HepG2 (cell line): ENCODE results near the gene JTB. TPM values are rescaled to one million over a fixed set of nuclear protein-coding genes. Genes with fewer than 3 reads are reported as not detected.

Experiments
- ARNTL ChIP-seq: sonication (generic); formaldehyde crosslinking; IDR thresholded peaks from 2 replicates; pipeline ENCODE4 v1.4.0; 2020; ENCODE audit warnings: mild to moderate bottlenecking, missing genetic modification reagents
- CSRNP1 ChIP-seq: sonication (generic); formaldehyde crosslinking; IDR thresholded peaks from 2 replicates; pipeline ENCODE4 v1.8.1; 2023; ENCODE audit warnings: mild to moderate bottlenecking, missing genetic modification reagents
- FOXK2 ChIP-seq: fragments of 450-650 bp; IDR thresholded peaks from 2 replicates; pipeline ENCODE4 v1.6.1; 2016
- HCFC1 ChIP-seq: fragments of 150-350 bp; IDR thresholded peaks from 2 replicates; pipeline ENCODE4 v1.6.1; 2014; ENCODE audit warnings: low read depth, low read length
- MED1 ChIP-seq: sonication (generic); formaldehyde crosslinking; IDR thresholded peaks from 2 replicates; pipeline ENCODE4 v1.4.0; 2020; ENCODE audit warnings: missing genetic modification reagents
- MZF1 ChIP-seq: sonication (generic); formaldehyde crosslinking; IDR thresholded peaks from 2 replicates; pipeline ENCODE4 v1.8.1; 2023; ENCODE audit warnings: mild to moderate bottlenecking, missing genetic modification reagents, borderline replicate concordance
- PAWR ChIP-seq: sonication (generic); formaldehyde crosslinking; IDR thresholded peaks from 2 replicates; pipeline ENCODE4 v1.4.0; 2020; ENCODE audit warnings: missing genetic modification reagents, mild to moderate bottlenecking, borderline replicate concordance
- PRMT3 ChIP-seq: sonication (generic); formaldehyde crosslinking; IDR thresholded peaks from 2 replicates; pipeline ENCODE4 v1.8.1; 2022; ENCODE audit warnings: low read depth, mild to moderate bottlenecking, moderate library complexity, missing genetic modification reagents, borderline replicate concordance
- RXRA ChIP-seq: sonication (generic); formaldehyde crosslinking; IDR thresholded peaks from 2 replicates; pipeline ENCODE4 v1.5.1; 2020; ENCODE audit warnings: missing genetic modification reagents
- SP5 ChIP-seq: IDR thresholded peaks from 2 replicates; pipeline ENCODE4 v1.6.1; 2016; ENCODE audit warnings: low read depth, borderline replicate concordance
- TCF12 ChIP-seq, 2 experiments: fragments of 450-650 bp in 1 of 2; sonication (generic) in 1 of 2; formaldehyde crosslinking in 1 of 2; IDR thresholded peaks; 2 replicates each; pipeline versions ENCODE4 v1.6.1 to v1.8.0; 2017 to 2022; ENCODE audit warnings: antibody characterized with exemption in 1 of 2, mild to moderate bottlenecking in 1 of 2, missing genetic modification reagents in 1 of 2, moderate library complexity in 1 of 2
- TGIF2 ChIP-seq: IDR thresholded peaks from 2 replicates; pipeline ENCODE4 v1.6.1; 2016; ENCODE audit warnings: control low read depth, missing compliant biosample characterization
- USF2 ChIP-seq, 2 experiments: sonication (generic) in 1 of 2; formaldehyde crosslinking in 1 of 2; IDR thresholded peaks; 2 replicates each; pipeline versions ENCODE4 v1.5.1 to v1.6.1; 2011 to 2020; ENCODE audit warnings: borderline replicate concordance in 1 of 2, low read depth in 1 of 2, low read length in 1 of 2, mild to moderate bottlenecking in 1 of 2, missing genetic modification reagents in 1 of 2, moderate library complexity in 1 of 2
- XBP1 ChIP-seq: sonication (generic); formaldehyde crosslinking; IDR thresholded peaks from 2 replicates; pipeline ENCODE4 v1.5.0; 2020; ENCODE audit warnings: missing genetic modification reagents
- YEATS4 ChIP-seq: sonication (generic); formaldehyde crosslinking; IDR thresholded peaks from 2 replicates; pipeline ENCODE4 v1.4.0; 2020; ENCODE audit warnings: missing genetic modification reagents, borderline replicate concordance
- ZBTB7B ChIP-seq: sonication (generic); formaldehyde crosslinking; IDR thresholded peaks from 2 replicates; pipeline ENCODE4 v1.4.0; 2020; ENCODE audit warnings: missing genetic modification reagents
- ZFP82 ChIP-seq: sonication (generic); formaldehyde crosslinking; IDR thresholded peaks from 2 replicates; pipeline ENCODE4 v1.5.1; 2020; ENCODE audit warnings: mild to moderate bottlenecking, missing genetic modification reagents, borderline replicate concordance
- ZNF10 ChIP-seq: sonication (generic); formaldehyde crosslinking; IDR thresholded peaks from 2 replicates; pipeline ENCODE4 v1.4.0; 2020; ENCODE audit warnings: mild to moderate bottlenecking, low read depth, missing genetic modification reagents, borderline replicate concordance
- ZNF263 ChIP-seq: sonication (generic); formaldehyde crosslinking; IDR thresholded peaks from 2 replicates; pipeline ENCODE4 v1.4.0; 2020; ENCODE audit warnings: missing genetic modification reagents
- ZNF275 ChIP-seq: sonication (generic); formaldehyde crosslinking; IDR thresholded peaks from 2 replicates; pipeline ENCODE4 v1.8.0; 2022; ENCODE audit warnings: missing genetic modification reagents, mild to moderate bottlenecking, inconsistent platforms, borderline replicate concordance
- ZNF317 ChIP-seq: sonication (generic); formaldehyde crosslinking; IDR thresholded peaks from 2 replicates; pipeline ENCODE4 v1.5.0; 2020; ENCODE audit warnings: mild to moderate bottlenecking, missing genetic modification reagents
- ZNF33B ChIP-seq: sonication (generic); formaldehyde crosslinking; IDR thresholded peaks from 2 replicates; pipeline ENCODE4 v1.5.1; 2020; ENCODE audit warnings: mild to moderate bottlenecking, missing genetic modification reagents
- ZNF460 ChIP-seq: sonication (generic); formaldehyde crosslinking; IDR thresholded peaks from 2 replicates; pipeline ENCODE4 v1.5.1; 2020; ENCODE audit warnings: missing genetic modification reagents, mild to moderate bottlenecking, borderline replicate concordance
- ZNF501 ChIP-seq: sonication (generic); formaldehyde crosslinking; IDR thresholded peaks from 2 replicates; pipeline ENCODE4 v1.5.1; 2020; ENCODE audit warnings: mild to moderate bottlenecking, moderate library complexity, missing genetic modification reagents
- ZNF652 ChIP-seq: IDR thresholded peaks from 2 replicates; pipeline ENCODE4 v1.6.1; 2016; ENCODE audit warnings: low read depth, borderline replicate concordance
- ZNF713 ChIP-seq: sonication (generic); formaldehyde crosslinking; IDR thresholded peaks from 2 replicates; pipeline ENCODE4 v1.4.0; 2020; ENCODE audit warnings: mild to moderate bottlenecking, missing genetic modification reagents
- polyA plus RNA-seq, 8 experiments: library from polyadenylated mRNA; depleted of rRNA in 3 of 8; stranded (reverse) in 7 of 8; unstranded in 1 of 8; fragments of >200 nt; fragmentation: Illumina TruSeq in 4 of 8; extraction: Trizol in 4 of 8; gene quantifications; 2 replicates each; pipeline versions ENCODE4 v1.2.1 to v1.2.3, GENCODE V29; 2011 to 2016; ENCODE audit warnings: low read depth in 4 of 8, missing spikeins in 1 of 8, mixed read lengths in 1 of 8; ENCODE audit not compliant: insufficient read depth in 1 of 8
- total RNA-seq, 5 experiments: library from RNA; depleted of rRNA; stranded (reverse); fragments of >200 nt; fragmentation: Illumina TruSeq; extraction: Trizol; gene quantifications; 2 replicates each; pipeline ENCODE4 v1.2.3, GENCODE V29; 2016; ENCODE audit warnings: low read depth in 1 of 5

The JTB gene
- total and polyA plus RNA-seq, 2 of the 13 experiments (the other 11 are each of a cell fraction or from before 2014, with no cell fraction given) = 96.7 to 99.2 TPM

GRCh38 chr1:153990468-153991150 lies 13.1 kb upstream of the JTB start, which contains the start of gene RPS27 (continued):
- TF ChIP-seq HCFC1 (peak; percentile 81), ZNF652 (CRISPR knock-in tag) (peak; percentile 29), ZNF263 (CRISPR knock-in tag) (peak; percentile 58), ZNF713 (CRISPR knock-in tag) (no peak), ZNF317 (CRISPR knock-in tag) (no peak; the same call in 1 of the 2 replicates), PAWR (CRISPR knock-in tag) (no peak; the same call in 1 of the 2 replicates), ZFP82 (no peak), ZNF33B (CRISPR knock-in tag) (no peak; the same call in 1 of the 2 replicates), ZNF501 (no peak; the same call in none of the 2 replicates), ARNTL (CRISPR knock-in tag) (peak; percentile 66; the same call in 1 of the 2 replicates), ZNF275 (CRISPR knock-in tag) (no peak; the same call in 1 of the 2 replicates), FOXK2 (peak; percentile 7; the same call in 1 of the 2 replicates), SP5 (CRISPR knock-in tag) (no peak; the same call in 1 of the 2 replicates), MED1 (CRISPR knock-in tag) (peak; percentile 80), PRMT3 (CRISPR knock-in tag) (0 out of 2 replicates have a peak, but pooled peaks have one; percentile 27), CSRNP1 (CRISPR knock-in tag) (no peak), TCF12 (IDR thresholded peaks at IDR 0.05) (no peak), TCF12 (CRISPR knock-in tag; IDR thresholded peaks at IDR 0.05) (no peak), MZF1 (no peak), YEATS4 (CRISPR knock-in tag) (peak; percentile 88; the same call in 1 of the 2 replicates), TGIF2 (CRISPR knock-in tag) (peak; percentile 93), ZNF460 (no peak; the same call in 1 of the 2 replicates), RXRA (peak; percentile 75), ZNF10 (CRISPR knock-in tag) (no peak), USF2 (IDR thresholded peaks at IDR 0.05; ENCODE audit: low read depth, low read length) (no peak), USF2 (CRISPR knock-in tag; IDR thresholded peaks at IDR 0.05; ENCODE audit: borderline replicate concordance) (no peak), XBP1 (no peak), ZBTB7B (CRISPR knock-in tag) (0 out of 2 replicates have a peak, but pooled peaks have one; percentile 29)
